Upper lobe of left lung (tissue), 4 donors: ENCODE measurements around the gene NOL6.

ENCODE experiments used
- CTCF ChIP-seq, 6 experiments: fragments of 450-650 bp in 4 of 6; fragments of 200-600 bp in 2 of 6; sonication (generic) in 2 of 6; IDR thresholded peaks; one replicate each; pipeline ENCODE4 v1.5.1; 2016 to 2019; ENCODE audit warnings: antibody characterized with exemption in 6 of 6
- POLR2A ChIP-seq, 4 donors: fragments of 450-650 bp; IDR thresholded peaks; one replicate each; pipeline ENCODE4 v1.5.1; 2016 to 2017; ENCODE audit warnings: antibody characterized with exemption in 4 of 4, mild to moderate bottlenecking in 2 of 4
- POLR2AphosphoS5 ChIP-seq, 2 donors: sonication (generic); formaldehyde crosslinking; IDR thresholded peaks; one replicate each; pipeline ENCODE4 v1.5.1; 2017; ENCODE audit warnings: antibody characterized with exemption in 2 of 2

DNA sequence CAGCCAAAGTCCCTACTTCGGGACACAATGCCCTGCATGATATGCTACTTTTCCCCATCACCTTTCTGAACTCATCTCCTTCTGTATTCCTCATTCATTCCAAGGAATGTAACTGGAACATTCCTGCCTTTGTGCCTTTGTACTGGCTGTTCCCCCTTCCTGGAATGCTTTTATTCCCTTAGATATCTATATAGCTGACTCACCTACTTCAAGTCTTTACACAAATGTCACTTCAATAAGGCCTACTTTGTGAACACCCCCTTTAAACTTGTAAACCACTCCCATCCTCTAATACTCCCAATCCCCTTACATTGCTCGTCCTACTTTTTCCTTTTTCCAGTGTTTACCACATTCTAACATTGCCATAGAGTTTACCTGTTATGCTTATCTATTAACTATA lies 2.4 kb downstream of the NOL6 start:
- TF ChIP-seq POLR2AphosphoS5 (IDR thresholded peaks at IDR 0.05) (no peak), POLR2A (IDR thresholded peaks at IDR 0.05) (no peak), CTCF (IDR thresholded peaks at IDR 0.05) (no peak)
